Measurements from ENCODE around the gene CDCP1.

CDCP1 gene

GRCh38 chr3:45135959-45136358 lies 10.2 kb downstream of the CDCP1 start:
- Histone ChIP-seq H3K4me1 (ENCODE audit: insufficient read depth, low read length) (peaks cover 15% of the 10 kb centered on the region; the same call in 1 of the 2 replicates), H3K36me3 (ENCODE audit: insufficient read depth, low read length) (no peaks in the 10 kb centered on the region)

GRCh38 chr3:45134758-45135521 lies 11.2 kb downstream of the CDCP1 start:
- peaks cover 10% of the 10 kb centered on the region; the same call in 1 of the 2 replicates for H3K4me1 ChIP-seq (ENCODE audit: insufficient read depth, low read length)
- H3K9ac ChIP-seq (ENCODE audit: low read depth, low read length): no peak overlapping the region
- no peaks in the 10 kb centered on the region; the same call in 1 of the 2 replicates for H3K9me3 ChIP-seq (ENCODE audit: control insufficient read depth, insufficient read depth, low read length)
- no peaks in the 10 kb centered on the region for H3K36me3 ChIP-seq (ENCODE audit: insufficient read depth, low read length)

More at GRCh38 chr3:45135959-45136358, 10.2 kb downstream of the CDCP1 start:
- Histone ChIP-seq H3K9ac (ENCODE audit: low read depth, low read length) (no peak overlapping the region), H3K9me3 (ENCODE audit: control insufficient read depth, insufficient read depth, low read length) (no peaks in the 10 kb centered on the region; the same call in 1 of the 2 replicates)

GRCh38 chr3:45132568-45133211 lies 13.5 kb downstream of the CDCP1 start:
- Histone ChIP-seq H3K36me3 (ENCODE audit: insufficient read depth, low read length) (no peaks in the 10 kb centered on the region), H3K4me1 (ENCODE audit: insufficient read depth, low read length) (no peaks in the 10 kb centered on the region), H3K9me3 (ENCODE audit: control insufficient read depth, insufficient read depth, low read length) (no peaks in the 10 kb centered on the region; the same call in 1 of the 2 replicates), H3K9ac (ENCODE audit: low read depth, low read length) (no peak overlapping the region)

GRCh38 chr3:45131201-45131600 lies 15.0 kb downstream of the CDCP1 start:
- no peaks in the 10 kb centered on the region for H3K36me3 ChIP-seq (ENCODE audit: insufficient read depth, low read length)
- H3K4me1 ChIP-seq (ENCODE audit: insufficient read depth, low read length): no peaks in the 10 kb centered on the region

GRCh38 chr3:45130476-45130875 lies 15.7 kb downstream of the CDCP1 start:
- Histone ChIP-seq H3K9me3 (ENCODE audit: control insufficient read depth, insufficient read depth, low read length) (no peaks in the 10 kb centered on the region), H3K9ac (ENCODE audit: low read depth, low read length) (no peak overlapping the region), H3K4me1 (ENCODE audit: insufficient read depth, low read length) (no peaks in the 10 kb centered on the region), H3K36me3 (ENCODE audit: insufficient read depth, low read length) (no peaks in the 10 kb centered on the region)

More at GRCh38 chr3:45131201-45131600, 15.0 kb downstream of the CDCP1 start:
- Histone ChIP-seq H3K9ac (ENCODE audit: low read depth, low read length) (no peak overlapping the region), H3K9me3 (ENCODE audit: control insufficient read depth, insufficient read depth, low read length) (no peaks in the 10 kb centered on the region)

- Histone ChIP-seq H3K9me3 (ENCODE audit: control insufficient read depth, insufficient read depth, low read length) (no peaks in the 10 kb centered on the region), H3K36me3 (ENCODE audit: insufficient read depth, low read length) (no peaks in the 10 kb centered on the region), H3K9ac (ENCODE audit: low read depth, low read length) (no peak overlapping the region), H3K4me1 (ENCODE audit: insufficient read depth, low read length) (peaks cover 5% of the 10 kb centered on the region; the same call in 1 of the 2 replicates)
These were observed 17.2 kb downstream of the CDCP1 start for GRCh38 chr3:45128950-45129349.

- Histone ChIP-seq H3K36me3 (ENCODE audit: insufficient read depth, low read length) (no peaks in the 10 kb centered on the region), H3K9me3 (ENCODE audit: control insufficient read depth, insufficient read depth, low read length) (no peaks in the 10 kb centered on the region), H3K9ac (ENCODE audit: low read depth, low read length) (no peak overlapping the region), H3K4me1 (ENCODE audit: insufficient read depth, low read length) (peaks cover 12% of the 10 kb centered on the region; the same call in 1 of the 2 replicates)
These were observed 18.9 kb downstream of the CDCP1 start for GRCh38 chr3:45127130-45127822.

GRCh38 chr3:45126730-45127129 lies 19.4 kb downstream of the CDCP1 start:
- Histone ChIP-seq H3K9me3 (ENCODE audit: control insufficient read depth, insufficient read depth, low read length) (no peaks in the 10 kb centered on the region), H3K36me3 (ENCODE audit: insufficient read depth, low read length) (no peaks in the 10 kb centered on the region), H3K4me1 (ENCODE audit: insufficient read depth, low read length) (peaks cover 12% of the 10 kb centered on the region; the same call in 1 of the 2 replicates), H3K9ac (ENCODE audit: low read depth, low read length) (no peak overlapping the region)

- H3K9me3 ChIP-seq (ENCODE audit: control insufficient read depth, insufficient read depth, low read length): no peaks in the 10 kb centered on the region
- no peak overlapping the region for H3K9ac ChIP-seq (ENCODE audit: low read depth, low read length)
- H3K4me1 ChIP-seq (ENCODE audit: insufficient read depth, low read length): peaks cover 12% of the 10 kb centered on the region; the same call in 1 of the 2 replicates
- H3K36me3 ChIP-seq (ENCODE audit: insufficient read depth, low read length): no peaks in the 10 kb centered on the region
These were observed 20.6 kb downstream of the CDCP1 start for GRCh38 chr3:45125550-45126026.

GRCh38 chr3:45124956-45125355 lies 21.2 kb downstream of the CDCP1 start:
- Histone ChIP-seq H3K9me3 (ENCODE audit: control insufficient read depth, insufficient read depth, low read length) (no peaks in the 10 kb centered on the region), H3K36me3 (ENCODE audit: insufficient read depth, low read length) (no peaks in the 10 kb centered on the region), H3K4me1 (ENCODE audit: insufficient read depth, low read length) (peaks cover 12% of the 10 kb centered on the region; the same call in 1 of the 2 replicates), H3K9ac (ENCODE audit: low read depth, low read length) (no peak overlapping the region)

- Histone ChIP-seq H3K36me3 (ENCODE audit: insufficient read depth, low read length) (no peaks in the 10 kb centered on the region), H3K4me1 (ENCODE audit: insufficient read depth, low read length) (peaks cover 12% of the 10 kb centered on the region; the same call in 1 of the 2 replicates), H3K9ac (ENCODE audit: low read depth, low read length) (no peak overlapping the region), H3K9me3 (ENCODE audit: control insufficient read depth, insufficient read depth, low read length) (no peaks in the 10 kb centered on the region)
These were observed 21.8 kb downstream of the CDCP1 start for GRCh38 chr3:45124352-45124751.

- Histone ChIP-seq H3K9ac (ENCODE audit: low read depth, low read length) (no peak overlapping the region), H3K4me1 (ENCODE audit: insufficient read depth, low read length) (peaks cover 12% of the 10 kb centered on the region; the same call in 1 of the 2 replicates), H3K36me3 (ENCODE audit: insufficient read depth, low read length) (no peaks in the 10 kb centered on the region), H3K9me3 (ENCODE audit: control insufficient read depth, insufficient read depth, low read length) (no peaks in the 10 kb centered on the region)
These were observed 22.5 kb downstream of the CDCP1 start for GRCh38 chr3:45123581-45124269.

- H3K9me3 ChIP-seq (ENCODE audit: control insufficient read depth, insufficient read depth, low read length): no peaks in the 10 kb centered on the region
- H3K36me3 ChIP-seq (ENCODE audit: insufficient read depth, low read length): no peaks in the 10 kb centered on the region
- H3K9ac ChIP-seq (ENCODE audit: low read depth, low read length): no peak overlapping the region
- H3K4me1 ChIP-seq (ENCODE audit: insufficient read depth, low read length): peaks cover 12% of the 10 kb centered on the region; the same call in 1 of the 2 replicates
These were observed 23.1 kb downstream of the CDCP1 start for GRCh38 chr3:45123030-45123429.
